WTC11 (cell line): ENCODE results near the gene HIP1. TPM values are rescaled to one million over a fixed set of nuclear protein-coding genes. Genes with fewer than 3 reads are reported as not detected.

ENCODE experiments used
- ATAC-seq: fragments of 200-7000 bp; cut with Tn5 transposase; 2 replicates; pipeline ENCODE4 v1.10.0; 2021; ENCODE audit warnings: mild to moderate bottlenecking, moderate library complexity
- CTCF ChIA-PET: fragments of 300-600 bp; sonication (Branson Sonifier 250); formaldehyde crosslinking; loops from one replicate; lab custom pipeline; 2021; ENCODE audit warnings: antibody characterized with exemption; lab: Charles Lee
- POLR2A ChIA-PET: fragments of 350-600 bp; sonication (Branson Sonifier 250); formaldehyde crosslinking; loops from one replicate; lab custom pipeline; 2021; ENCODE audit warnings: antibody characterized with exemption; lab: Charles Lee
- DNase-seq: peaks from one replicate; pipeline ENCODE4 v3.0.0; 2021; ENCODE audit warnings: low spot score
- H3K27ac Mint-ChIP-seq: 2 replicates; pipeline ENCODE4 v1.8.0; 2021; ENCODE audit warnings: mixed read lengths
- H3K27me3 Mint-ChIP-seq: 2 replicates; pipeline ENCODE4 v1.8.0; 2021; ENCODE audit warnings: low read depth, mild to moderate bottlenecking, moderate library complexity, mixed read lengths
- H3K36me3 Mint-ChIP-seq: 2 replicates; pipeline ENCODE4 v1.8.0; 2021; ENCODE audit warnings: mixed read lengths
- H3K4me1 Mint-ChIP-seq: 2 replicates; pipeline ENCODE4 v1.8.0; 2022; ENCODE audit warnings: mixed read lengths
- H3K4me3 Mint-ChIP-seq: 2 replicates; pipeline ENCODE4 v1.8.0; 2021; ENCODE audit warnings: mild to moderate bottlenecking, moderate library complexity, mixed read lengths
- H3K9me3 Mint-ChIP-seq: 2 replicates; pipeline ENCODE4 v1.8.0; 2021; ENCODE audit warnings: mixed read lengths
- CTCF ChIP-seq: fragments of 200-600 bp; IDR thresholded peaks from 2 replicates; pipeline ENCODE4 v1.8.0; 2022; ENCODE audit warnings: antibody characterized with exemption
- ELF4 ChIP-seq: sonication (generic); formaldehyde crosslinking; IDR thresholded peaks from 2 replicates; pipeline ENCODE4 v1.8.1; 2022; ENCODE audit warnings: low read depth, mild to moderate bottlenecking, moderate library complexity, missing genetic modification reagents
- FOXJ3 ChIP-seq: sonication (generic); formaldehyde crosslinking; IDR thresholded peaks from 2 replicates; pipeline ENCODE4 v1.9.0; 2021; ENCODE audit warnings: missing genetic modification reagents, mild to moderate bottlenecking, borderline replicate concordance
- GABPB1 ChIP-seq: sonication (generic); formaldehyde crosslinking; IDR thresholded peaks from 2 replicates; pipeline ENCODE4 v1.8.1; 2023; ENCODE audit warnings: mild to moderate bottlenecking, missing genetic modification reagents
- GTF2I ChIP-seq: fragments of 250-450 bp; sonication (Bioruptor Pico); conservative IDR thresholded peaks from 2 replicates; pipeline ENCODE4 v1.4.0; 2021; ENCODE audit warnings: mild to moderate bottlenecking
- NFYB ChIP-seq: sonication (generic); formaldehyde crosslinking; conservative IDR thresholded peaks from 2 replicates; pipeline ENCODE4 v1.8.0; 2022; ENCODE audit warnings: low read depth, missing genetic modification reagents
- NR2C2 ChIP-seq: sonication (generic); formaldehyde crosslinking; IDR thresholded peaks from 2 replicates; pipeline ENCODE4 v1.8.0; 2022; ENCODE audit warnings: mild to moderate bottlenecking, missing genetic modification reagents
- PRRX2 ChIP-seq: fragments of 250-450 bp; sonication (Bioruptor Pico); IDR thresholded peaks from 2 replicates; pipeline ENCODE4 v1.8.0; 2021; ENCODE audit warnings: mild to moderate bottlenecking
- RORB ChIP-seq: fragments of 250-450 bp; sonication (Bioruptor Pico); IDR thresholded peaks from 2 replicates; pipeline ENCODE4 v1.9.0; 2021; ENCODE audit warnings: mild to moderate bottlenecking
- ZNF121 ChIP-seq: sonication (generic); formaldehyde crosslinking; IDR thresholded peaks from 2 replicates; pipeline ENCODE4 v1.8.0; 2023; ENCODE audit warnings: missing genetic modification reagents
- ZNF219 ChIP-seq: sonication (generic); formaldehyde crosslinking; IDR thresholded peaks from 2 replicates; pipeline ENCODE4 v1.8.0; 2023; ENCODE audit warnings: missing genetic modification reagents, mild to moderate bottlenecking, borderline replicate concordance
- ZNF671 ChIP-seq: fragments of 250-450 bp; sonication (Bioruptor Pico); IDR thresholded peaks from 2 replicates; pipeline ENCODE4 v1.8.0; 2021; ENCODE audit warnings: mild to moderate bottlenecking
- total RNA-seq: library from RNA; stranded (reverse); gene quantifications from 3 replicates; pipeline ENCODE4 v1.2.3, GENCODE V29; 2021
- TF ChIP-seq, protein P1 (sequence below): sonication (generic); formaldehyde crosslinking; IDR thresholded peaks from 2 replicates; pipeline ENCODE4 v1.8.0; 2022; ENCODE audit warnings: mild to moderate bottlenecking, missing genetic modification reagents
- TF ChIP-seq, protein P2 (sequence below): sonication (generic); formaldehyde crosslinking; IDR thresholded peaks from 2 replicates; pipeline ENCODE4 v1.8.0; 2022; ENCODE audit warnings: mild to moderate bottlenecking, missing genetic modification reagents
- TF ChIP-seq, protein P3 (sequence below): sonication (generic); formaldehyde crosslinking; conservative IDR thresholded peaks from 2 replicates; pipeline ENCODE4 v1.8.1; 2022; ENCODE audit warnings: mild to moderate bottlenecking, missing genetic modification reagents
- TF ChIP-seq, protein P4 (sequence below): sonication (generic); formaldehyde crosslinking; IDR thresholded peaks from 2 replicates; pipeline ENCODE4 v1.8.0; 2022; ENCODE audit warnings: missing genetic modification reagents

Gene HIP1
- total RNA-seq, 1 experiment from 2014 or later, result 75.8 TPM

- TF ChIP-seq ZNF121, result peak; percentile 6; the same call in 1 of the 2 replicates
- peak; percentile 51; the same call in 1 of the 2 replicates for TF ChIP-seq GABPB1 (CRISPR knock-in tag)
- TF ChIP-seq, protein P1, sequence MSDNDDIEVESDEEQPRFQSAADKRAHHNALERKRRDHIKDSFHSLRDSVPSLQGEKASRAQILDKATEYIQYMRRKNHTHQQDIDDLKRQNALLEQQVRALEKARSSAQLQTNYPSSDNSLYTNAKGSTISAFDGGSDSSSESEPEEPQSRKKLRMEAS (CRISPR knock-in tag), result no peak
- H3K9me3 Mint-ChIP-seq, result no peaks in the 10 kb centered on the region
- H3K36me3 Mint-ChIP-seq, result no peaks in the 10 kb centered on the region
- ChIA-PET CTCF (interaction anchor here (0.9 to 1.9 kb wide), 3 partner anchors 25 to 74 kb away, joined by 3 to 7 read pairs (median 3); no protein-coding TSS in a partner anchor), POLR2A (no interaction called here)
- peaks cover 6% of the 10 kb centered on the region; the same call in 1 of the 2 replicates for H3K4me1 Mint-ChIP-seq
- no peak for ATAC-seq
- no peak overlapping the region for H3K4me3 Mint-ChIP-seq
- H3K27ac Mint-ChIP-seq, result no peak overlapping the region
- H3K27me3 Mint-ChIP-seq, result no peaks in the 10 kb centered on the region
- DNase-seq, result no peak
Observed at GRCh38 chr7:75688200-75689136, 50.3 kb downstream of the HIP1 start.

GRCh38 chr7:75687246-75688088, 51.3 kb downstream of the HIP1 start:
- H3K9me3 Mint-ChIP-seq, result no peaks in the 10 kb centered on the region
- POLR2A ChIA-PET, result no interaction called here
- CTCF ChIA-PET, result interaction anchor here (0.9 to 1.4 kb wide), 2 partner anchors 26 to 70 kb away, joined by 3 read pairs; no protein-coding TSS in a partner anchor

More at GRCh38 chr7:75687246-75688088, 51.3 kb downstream of the HIP1 start:
- TF ChIP-seq, protein P2, sequence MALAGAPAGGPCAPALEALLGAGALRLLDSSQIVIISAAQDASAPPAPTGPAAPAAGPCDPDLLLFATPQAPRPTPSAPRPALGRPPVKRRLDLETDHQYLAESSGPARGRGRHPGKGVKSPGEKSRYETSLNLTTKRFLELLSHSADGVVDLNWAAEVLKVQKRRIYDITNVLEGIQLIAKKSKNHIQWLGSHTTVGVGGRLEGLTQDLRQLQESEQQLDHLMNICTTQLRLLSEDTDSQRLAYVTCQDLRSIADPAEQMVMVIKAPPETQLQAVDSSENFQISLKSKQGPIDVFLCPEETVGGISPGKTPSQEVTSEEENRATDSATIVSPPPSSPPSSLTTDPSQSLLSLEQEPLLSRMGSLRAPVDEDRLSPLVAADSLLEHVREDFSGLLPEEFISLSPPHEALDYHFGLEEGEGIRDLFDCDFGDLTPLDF (CRISPR knock-in tag), result no peak
- no peak for TF ChIP-seq NR2C2 (CRISPR knock-in tag)
- TF ChIP-seq ZNF671 (CRISPR knock-in tag), result no peak
- no peak for TF ChIP-seq RORB (CRISPR knock-in tag)
- TF ChIP-seq NFYB, result no peak
- TF ChIP-seq ELF4 (CRISPR knock-in tag), result no peak
- no peak for TF ChIP-seq PRRX2 (CRISPR knock-in tag)
- TF ChIP-seq GTF2I, result no peak
- TF ChIP-seq, protein P3, sequence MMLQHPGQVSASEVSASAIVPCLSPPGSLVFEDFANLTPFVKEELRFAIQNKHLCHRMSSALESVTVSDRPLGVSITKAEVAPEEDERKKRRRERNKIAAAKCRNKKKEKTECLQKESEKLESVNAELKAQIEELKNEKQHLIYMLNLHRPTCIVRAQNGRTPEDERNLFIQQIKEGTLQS, result no peak
- TF ChIP-seq FOXJ3 (CRISPR knock-in tag), result no peak
- TF ChIP-seq ZNF219 (CRISPR knock-in tag), result no peak
- TF ChIP-seq, protein P4, sequence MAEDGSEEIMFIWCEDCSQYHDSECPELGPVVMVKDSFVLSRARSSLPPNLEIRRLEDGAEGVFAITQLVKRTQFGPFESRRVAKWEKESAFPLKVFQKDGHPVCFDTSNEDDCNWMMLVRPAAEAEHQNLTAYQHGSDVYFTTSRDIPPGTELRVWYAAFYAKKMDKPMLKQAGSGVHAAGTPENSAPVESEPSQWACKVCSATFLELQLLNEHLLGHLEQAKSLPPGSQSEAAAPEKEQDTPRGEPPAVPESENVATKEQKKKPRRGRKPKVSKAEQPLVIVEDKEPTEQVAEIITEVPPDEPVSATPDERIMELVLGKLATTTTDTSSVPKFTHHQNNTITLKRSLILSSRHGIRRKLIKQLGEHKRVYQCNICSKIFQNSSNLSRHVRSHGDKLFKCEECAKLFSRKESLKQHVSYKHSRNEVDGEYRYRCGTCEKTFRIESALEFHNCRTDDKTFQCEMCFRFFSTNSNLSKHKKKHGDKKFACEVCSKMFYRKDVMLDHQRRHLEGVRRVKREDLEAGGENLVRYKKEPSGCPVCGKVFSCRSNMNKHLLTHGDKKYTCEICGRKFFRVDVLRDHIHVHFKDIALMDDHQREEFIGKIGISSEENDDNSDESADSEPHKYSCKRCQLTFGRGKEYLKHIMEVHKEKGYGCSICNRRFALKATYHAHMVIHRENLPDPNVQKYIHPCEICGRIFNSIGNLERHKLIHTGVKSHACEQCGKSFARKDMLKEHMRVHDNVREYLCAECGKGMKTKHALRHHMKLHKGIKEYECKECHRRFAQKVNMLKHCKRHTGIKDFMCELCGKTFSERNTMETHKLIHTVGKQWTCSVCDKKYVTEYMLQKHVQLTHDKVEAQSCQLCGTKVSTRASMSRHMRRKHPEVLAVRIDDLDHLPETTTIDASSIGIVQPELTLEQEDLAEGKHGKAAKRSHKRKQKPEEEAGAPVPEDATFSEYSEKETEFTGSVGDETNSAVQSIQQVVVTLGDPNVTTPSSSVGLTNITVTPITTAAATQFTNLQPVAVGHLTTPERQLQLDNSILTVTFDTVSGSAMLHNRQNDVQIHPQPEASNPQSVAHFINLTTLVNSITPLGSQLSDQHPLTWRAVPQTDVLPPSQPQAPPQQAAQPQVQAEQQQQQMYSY, result no peak
- no peak for TF ChIP-seq CTCF
- Mint-ChIP-seq H3K4me3 (no peak overlapping the region), H3K4me1 (peaks cover 6% of the 10 kb centered on the region; the same call in 1 of the 2 replicates), H3K36me3 (no peaks in the 10 kb centered on the region), H3K27me3 (no peaks in the 10 kb centered on the region), H3K27ac (no peak overlapping the region)
- no peak for ATAC-seq
- DNase-seq, result no peak
